ENCODE measurements around the gene SUMO3. TPM values are rescaled to one million over a fixed set of nuclear protein-coding genes. Genes with fewer than 3 reads are reported as not detected.

The SUMO3 gene
- total RNA-seq, 1 donor from 2014 or later: 68.7 TPM

GRCh38 chr21:44804762-44805161 is 13.1 kb downstream of the SUMO3 start:
- peak in 1 of 2 donors; percentile 94 for DNase-seq (ENCODE audit: low read depth in 2 of 2)

- no peak for DNase-seq (ENCODE audit: low read depth in 2 of 2)
These were observed 14.2 kb downstream of the SUMO3 start for GRCh38 chr21:44803651-44804050.

GRCh38 chr21:44802396-44803153 is 15.3 kb downstream of the SUMO3 start:
- no peak for DNase-seq (ENCODE audit: low read depth in 2 of 2)

- DNase-seq (ENCODE audit: low read depth in 2 of 2): peak; percentile 82 to 84
These were observed 16.1 kb downstream of the SUMO3 start, which contains the start of gene UBE2G2 for GRCh38 chr21:44801468-44802395. Gene UBE2G2 (minus strand): TSS chr21:44801820. CDS start chr21:44801748, 72 bp downstream.

GRCh38 chr21:44800971-44801467 is 16.8 kb downstream of the SUMO3 start:
- peak; percentile 32 to 33 for DNase-seq (ENCODE audit: low read depth in 2 of 2)

- peak; percentile 50 to 87 for DNase-seq (ENCODE audit: low read depth in 2 of 2)
These were observed 17.8 kb downstream of the SUMO3 start for GRCh38 chr21:44800103-44800502.

GRCh38 chr21:44799646-44800045 is 18.2 kb downstream of the SUMO3 start:
- no peak for DNase-seq (ENCODE audit: low read depth in 2 of 2)

GRCh38 chr21:44797775-44798174 is 20.1 kb downstream of the SUMO3 start:
- no peak for DNase-seq (ENCODE audit: low read depth in 2 of 2)

GRCh38 chr21:44795342-44795741 is 22.5 kb downstream of the SUMO3 start:
- DNase-seq (ENCODE audit: low read depth in 2 of 2): no peak

- no peak for DNase-seq (ENCODE audit: low read depth in 2 of 2)
These were observed 24.1 kb downstream of the SUMO3 start for GRCh38 chr21:44793592-44794374.

GRCh38 chr21:44792702-44793591 is 24.9 kb downstream of the SUMO3 start:
- peak; percentile 66 to 80 for DNase-seq (ENCODE audit: low read depth in 2 of 2)

- no peak for DNase-seq (ENCODE audit: low read depth in 2 of 2)
These were observed 25.9 kb downstream of the SUMO3 start for GRCh38 chr21:44791993-44792392.

- no peak for DNase-seq (ENCODE audit: low read depth in 2 of 2)
These were observed 26.6 kb downstream of the SUMO3 start for GRCh38 chr21:44791246-44791645.

- no peak for DNase-seq (ENCODE audit: low read depth in 2 of 2)
These were observed 27.5 kb downstream of the SUMO3 start for GRCh38 chr21:44790368-44790767.

- no peak for DNase-seq (ENCODE audit: low read depth in 2 of 2)
These were observed 28.0 kb downstream of the SUMO3 start for GRCh38 chr21:44789880-44790279.

- no peak for DNase-seq (ENCODE audit: low read depth in 2 of 2)
These were observed 32.1 kb downstream of the SUMO3 start for GRCh38 chr21:44785620-44786335.

GRCh38 chr21:44784810-44785209 is 33.1 kb downstream of the SUMO3 start:
- no peak for DNase-seq (ENCODE audit: low read depth in 2 of 2)

GRCh38 chr21:44783020-44783696 is 34.7 kb downstream of the SUMO3 start:
- no peak for DNase-seq (ENCODE audit: low read depth in 2 of 2)
